HUDEP-2 (cell line): ENCODE results near the gene SLC4A9.

Experiments used
- DNase-seq, 76 experiments: peaks; one replicate each; lab custom pipeline; 2025; ENCODE audit not compliant: unreplicated experiment in 76 of 76; lab: John Stamatoyannopoulos, UW

Gene SLC4A9, protein sequence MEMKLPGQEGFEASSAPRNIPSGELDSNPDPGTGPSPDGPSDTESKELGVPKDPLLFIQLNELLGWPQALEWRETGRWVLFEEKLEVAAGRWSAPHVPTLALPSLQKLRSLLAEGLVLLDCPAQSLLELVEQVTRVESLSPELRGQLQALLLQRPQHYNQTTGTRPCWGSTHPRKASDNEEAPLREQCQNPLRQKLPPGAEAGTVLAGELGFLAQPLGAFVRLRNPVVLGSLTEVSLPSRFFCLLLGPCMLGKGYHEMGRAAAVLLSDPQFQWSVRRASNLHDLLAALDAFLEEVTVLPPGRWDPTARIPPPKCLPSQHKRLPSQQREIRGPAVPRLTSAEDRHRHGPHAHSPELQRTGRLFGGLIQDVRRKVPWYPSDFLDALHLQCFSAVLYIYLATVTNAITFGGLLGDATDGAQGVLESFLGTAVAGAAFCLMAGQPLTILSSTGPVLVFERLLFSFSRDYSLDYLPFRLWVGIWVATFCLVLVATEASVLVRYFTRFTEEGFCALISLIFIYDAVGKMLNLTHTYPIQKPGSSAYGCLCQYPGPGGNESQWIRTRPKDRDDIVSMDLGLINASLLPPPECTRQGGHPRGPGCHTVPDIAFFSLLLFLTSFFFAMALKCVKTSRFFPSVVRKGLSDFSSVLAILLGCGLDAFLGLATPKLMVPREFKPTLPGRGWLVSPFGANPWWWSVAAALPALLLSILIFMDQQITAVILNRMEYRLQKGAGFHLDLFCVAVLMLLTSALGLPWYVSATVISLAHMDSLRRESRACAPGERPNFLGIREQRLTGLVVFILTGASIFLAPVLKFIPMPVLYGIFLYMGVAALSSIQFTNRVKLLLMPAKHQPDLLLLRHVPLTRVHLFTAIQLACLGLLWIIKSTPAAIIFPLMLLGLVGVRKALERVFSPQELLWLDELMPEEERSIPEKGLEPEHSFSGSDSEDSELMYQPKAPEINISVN

DNA sequence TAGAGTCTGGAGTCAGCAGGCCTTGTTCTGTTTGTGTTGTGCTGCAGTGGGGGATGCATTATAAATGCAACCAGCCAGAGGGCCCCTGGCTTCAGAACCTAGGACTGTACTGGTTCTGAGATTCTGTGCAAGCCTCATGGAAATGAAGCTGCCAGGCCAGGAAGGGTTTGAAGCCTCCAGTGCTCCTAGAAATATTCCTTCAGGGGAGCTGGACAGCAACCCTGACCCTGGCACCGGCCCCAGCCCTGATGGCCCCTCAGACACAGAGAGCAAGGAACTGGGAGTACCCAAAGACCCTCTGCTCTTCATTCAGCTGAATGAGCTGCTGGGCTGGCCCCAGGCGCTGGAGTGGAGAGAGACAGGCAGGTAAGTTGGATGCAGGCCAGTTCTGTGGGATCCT, at the start of gene SLC4A9:
Gene SLC4A9, plus strand, starts transcription at position 94 of the 400 bp plus-strand sequence. Its CDS starts 43 bp downstream, at position 137.
- DNase-seq, result no peak

DNA sequence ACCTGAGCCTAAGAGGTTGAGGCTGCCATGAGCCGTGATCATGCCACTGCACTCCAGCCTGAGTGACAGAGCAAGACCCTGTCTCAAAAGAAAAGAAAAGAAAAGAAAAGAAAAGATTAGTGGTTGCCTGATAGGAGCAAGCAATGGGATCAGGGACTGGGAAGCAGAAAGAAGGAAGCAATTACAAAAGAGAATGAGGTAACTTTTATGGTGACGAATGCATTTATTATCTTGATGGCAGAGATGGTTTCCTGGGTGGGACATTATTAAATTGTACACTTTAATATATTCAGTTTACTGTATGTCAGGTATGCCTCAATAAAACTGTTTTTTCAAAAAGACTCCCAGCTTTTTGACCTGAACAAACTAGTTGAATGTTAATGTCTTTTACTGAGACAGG, 49.6 kb upstream of the SLC4A9 start:
- DNase-seq, result no peak

DNA sequence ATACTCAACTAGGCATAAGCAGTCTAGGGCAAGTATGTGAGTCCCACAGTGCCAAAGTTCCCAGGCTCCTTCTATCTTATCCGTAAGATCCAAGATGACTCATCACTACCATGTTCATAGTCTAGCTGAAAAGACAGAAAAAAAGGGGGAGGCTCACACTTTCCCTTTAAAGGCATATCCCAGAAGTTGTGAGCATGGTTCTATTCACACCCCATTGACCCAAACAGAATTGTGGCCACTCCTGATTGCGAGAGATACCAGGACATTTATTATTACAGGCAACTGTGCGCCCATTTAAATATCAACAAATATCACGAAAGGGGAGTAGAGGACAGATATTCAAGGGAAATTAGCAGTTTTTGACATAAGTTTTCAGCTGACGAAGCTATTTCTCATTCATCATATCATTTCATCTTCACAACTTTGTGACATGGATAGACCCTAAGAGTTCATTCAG, 49.0 kb upstream of the SLC4A9 start:
- DNase-seq, result no peak

DNA sequence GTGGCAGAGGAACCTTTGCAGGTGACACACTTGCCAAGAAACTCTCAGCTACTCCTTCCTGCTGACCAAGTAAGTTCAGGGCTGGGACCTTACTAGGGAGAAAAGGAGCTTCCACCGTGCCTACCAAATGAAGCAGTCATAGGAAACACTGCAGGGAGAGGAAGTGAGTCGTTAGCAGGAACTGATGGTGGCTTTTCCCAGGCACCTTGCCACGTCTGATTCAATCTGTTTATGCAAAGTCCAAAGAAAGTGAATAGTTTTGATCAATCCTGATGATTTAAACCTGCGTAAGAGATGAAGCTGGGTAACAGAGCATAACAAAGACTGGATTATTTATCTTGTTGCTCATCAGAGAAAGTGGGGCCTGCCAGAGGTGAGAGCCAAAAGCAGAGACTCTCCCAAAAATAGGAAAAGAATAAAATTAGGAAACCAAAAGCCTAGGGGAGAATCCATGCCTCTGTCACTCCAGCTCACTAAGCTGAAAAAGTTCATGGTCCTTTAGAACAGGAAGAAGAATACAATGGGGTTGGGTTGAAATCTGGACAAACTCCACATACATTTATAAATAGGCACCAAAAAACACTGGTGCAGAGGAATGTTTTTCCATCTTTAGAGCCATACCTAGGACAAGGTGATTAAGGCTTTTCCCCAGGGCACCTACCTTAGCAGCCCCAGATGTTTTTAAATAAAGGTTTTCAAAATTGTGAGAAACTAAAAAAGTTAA, 47.8 kb upstream of the SLC4A9 start:
- DNase-seq, result no peak

DNA sequence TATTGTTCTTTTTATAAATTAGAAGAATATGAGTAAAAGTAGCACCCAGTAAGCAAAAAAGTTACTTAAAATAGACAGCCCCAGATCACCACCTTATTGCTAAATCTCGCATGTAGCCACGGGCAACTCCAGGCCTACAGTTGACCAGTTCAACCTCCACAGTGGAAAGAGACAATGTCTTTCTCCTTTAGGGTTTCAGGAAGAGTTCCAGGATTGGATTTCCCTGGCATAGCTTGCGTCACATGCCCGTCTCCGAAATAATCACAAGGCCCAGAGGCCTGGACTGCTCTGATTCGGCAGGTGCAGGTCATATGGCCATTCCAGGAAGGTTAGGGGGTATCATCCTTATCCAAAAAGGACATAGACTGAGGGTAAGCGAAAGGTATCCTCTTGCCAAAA, 47.2 kb upstream of the SLC4A9 start:
- no peak for DNase-seq

DNA sequence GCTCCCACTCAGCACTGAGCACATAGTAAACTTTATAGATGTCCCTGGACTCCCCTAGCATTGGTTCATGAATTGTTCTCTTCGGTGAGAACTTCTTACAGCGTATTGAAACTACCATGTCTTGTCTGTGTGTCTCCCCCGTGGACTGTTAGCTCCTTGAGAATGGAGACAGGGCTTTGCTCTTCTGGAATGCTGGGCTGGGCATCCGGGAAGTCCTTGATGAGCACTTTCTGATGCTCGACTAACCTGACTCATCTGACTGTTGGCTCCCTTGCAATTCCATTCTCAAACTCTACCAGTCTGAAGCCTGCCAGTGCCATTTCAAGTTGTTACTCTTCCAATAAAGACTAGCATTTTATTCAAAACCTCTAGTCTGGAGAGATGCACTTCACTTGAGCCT, 42.1 kb upstream of the SLC4A9 start:
- no peak for DNase-seq

DNA sequence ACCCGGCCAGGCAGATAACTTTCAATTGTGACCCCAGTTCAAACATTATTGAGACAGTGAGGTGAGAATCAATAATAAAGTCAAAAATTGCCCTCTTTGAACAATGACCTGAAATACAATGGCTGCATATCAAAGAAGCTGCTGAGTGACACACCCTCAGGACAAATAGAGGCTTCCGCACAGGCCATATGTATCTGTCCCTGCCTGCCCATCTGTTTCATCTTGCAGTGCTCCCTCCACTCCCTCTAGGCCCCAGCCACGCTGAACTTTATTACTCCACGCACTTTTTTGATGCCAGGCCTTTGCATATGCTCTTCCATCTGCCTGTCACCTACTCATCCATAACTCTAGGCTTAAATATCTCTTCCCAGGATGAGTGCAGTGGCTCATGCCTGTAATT, 41.2 kb upstream of the SLC4A9 start:
- no peak for DNase-seq

DNA sequence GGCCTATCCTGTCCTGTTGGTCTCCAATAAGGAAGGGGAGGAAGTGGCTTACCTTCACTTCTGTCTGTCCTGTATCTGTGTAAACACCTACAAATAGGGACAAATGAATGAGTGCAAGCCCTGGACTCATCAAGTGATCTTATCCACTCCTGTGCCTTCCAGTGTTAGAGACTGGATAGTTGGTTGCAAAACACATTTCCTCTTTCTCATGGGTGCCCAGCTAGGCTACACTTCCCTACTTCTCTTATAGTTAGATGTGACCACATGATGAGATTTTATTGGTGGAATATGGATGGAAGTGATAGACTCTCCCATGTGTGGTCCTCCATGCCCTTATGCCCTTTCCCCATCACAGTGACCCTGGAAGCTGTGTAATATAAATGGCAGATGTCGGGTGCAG, 40.2 kb upstream of the SLC4A9 start:
- no peak for DNase-seq

DNA sequence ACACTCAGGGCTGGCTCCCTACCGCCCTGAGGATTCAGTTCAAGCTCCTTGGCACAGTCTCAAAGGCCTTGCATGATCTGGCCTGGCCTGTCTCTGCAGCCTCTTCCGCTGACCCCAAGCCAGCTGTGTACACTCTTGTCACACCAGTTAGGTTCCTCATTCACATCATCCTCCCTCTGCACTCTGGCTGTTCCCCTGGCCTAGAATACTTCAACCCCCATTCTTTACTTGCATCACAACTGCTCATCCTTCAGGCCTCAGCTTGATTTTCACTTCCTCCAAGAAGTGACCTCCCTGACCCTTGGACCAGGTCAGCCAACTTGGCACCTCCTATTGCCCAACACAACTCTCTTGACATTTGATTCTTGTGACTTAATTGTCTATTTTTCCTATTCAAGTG, 38.2 kb upstream of the SLC4A9 start:
- DNase-seq, result no peak

DNA sequence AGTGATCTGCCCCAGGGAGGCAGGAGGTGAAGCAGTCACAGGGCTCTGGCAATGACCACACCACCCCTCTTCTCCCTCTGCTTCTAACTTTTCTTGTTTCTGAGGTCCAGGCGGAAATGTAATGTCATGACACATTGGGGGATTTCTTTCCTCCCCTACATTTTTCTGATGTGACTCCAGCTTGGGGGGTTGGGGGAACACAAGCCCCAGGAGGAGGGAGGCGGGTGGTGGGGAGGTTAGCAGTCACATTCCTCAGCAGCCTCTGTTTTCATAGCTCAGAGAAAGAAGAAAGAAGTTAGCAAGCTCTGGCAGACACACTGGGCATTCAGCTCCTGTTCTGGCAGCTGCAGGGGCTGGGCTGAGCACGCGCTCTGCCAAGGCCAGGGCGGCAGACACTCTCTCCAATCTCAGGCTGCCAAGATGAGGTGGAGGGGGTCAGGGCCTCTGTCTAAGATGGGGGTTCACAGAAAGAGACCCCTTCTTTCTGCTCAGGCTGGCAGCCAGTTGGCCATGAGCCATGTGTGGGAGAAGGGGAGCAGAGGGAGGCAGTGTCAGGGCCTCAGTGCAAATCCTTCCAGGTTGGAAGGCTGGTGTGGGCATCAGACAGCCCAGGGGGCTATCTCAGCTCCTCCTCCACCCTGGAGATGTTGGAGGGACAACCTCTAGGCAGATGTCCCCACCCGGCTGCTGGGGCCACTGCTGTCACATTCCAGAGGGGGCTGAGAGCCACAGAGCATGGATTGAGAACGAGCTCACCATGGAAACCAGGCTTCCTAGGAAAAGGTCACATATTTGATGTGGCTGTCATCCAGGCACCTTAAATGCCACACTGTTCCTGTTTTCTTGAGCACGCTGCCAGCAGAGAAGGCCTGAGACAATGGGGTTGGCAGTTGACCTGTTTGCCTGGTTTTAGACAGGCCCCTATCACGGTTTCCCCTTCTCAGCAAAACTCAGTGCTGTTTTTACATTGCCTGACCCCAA, 37.0 kb upstream of the SLC4A9 start:
- DNase-seq, result no peak

DNA sequence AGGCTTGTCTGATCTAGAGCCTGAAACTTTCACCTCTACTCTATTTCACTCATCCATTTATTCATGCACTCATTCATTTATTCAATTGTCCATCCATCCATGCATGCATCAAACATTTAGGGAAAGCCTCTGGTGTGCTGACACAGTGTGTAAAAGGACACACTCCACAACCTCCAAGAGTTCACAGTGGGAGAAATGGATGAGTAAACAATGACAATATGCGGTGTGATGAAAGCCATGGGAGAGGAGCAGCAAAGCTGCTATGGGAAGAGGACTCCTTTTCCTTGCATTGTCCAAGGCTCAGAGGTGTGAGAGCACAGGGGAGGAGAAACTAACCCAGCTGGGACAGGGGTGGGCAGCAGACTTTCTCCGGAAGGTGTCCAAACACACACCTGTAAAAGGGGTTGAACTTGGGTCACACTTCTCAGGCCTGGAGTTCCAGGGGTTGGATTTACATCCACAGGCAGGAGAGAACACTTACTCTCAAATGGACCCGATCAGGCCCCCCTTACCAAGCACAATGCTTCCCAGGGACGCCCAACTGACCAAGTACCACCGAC, 35.9 kb upstream of the SLC4A9 start:
- no peak for DNase-seq

DNA sequence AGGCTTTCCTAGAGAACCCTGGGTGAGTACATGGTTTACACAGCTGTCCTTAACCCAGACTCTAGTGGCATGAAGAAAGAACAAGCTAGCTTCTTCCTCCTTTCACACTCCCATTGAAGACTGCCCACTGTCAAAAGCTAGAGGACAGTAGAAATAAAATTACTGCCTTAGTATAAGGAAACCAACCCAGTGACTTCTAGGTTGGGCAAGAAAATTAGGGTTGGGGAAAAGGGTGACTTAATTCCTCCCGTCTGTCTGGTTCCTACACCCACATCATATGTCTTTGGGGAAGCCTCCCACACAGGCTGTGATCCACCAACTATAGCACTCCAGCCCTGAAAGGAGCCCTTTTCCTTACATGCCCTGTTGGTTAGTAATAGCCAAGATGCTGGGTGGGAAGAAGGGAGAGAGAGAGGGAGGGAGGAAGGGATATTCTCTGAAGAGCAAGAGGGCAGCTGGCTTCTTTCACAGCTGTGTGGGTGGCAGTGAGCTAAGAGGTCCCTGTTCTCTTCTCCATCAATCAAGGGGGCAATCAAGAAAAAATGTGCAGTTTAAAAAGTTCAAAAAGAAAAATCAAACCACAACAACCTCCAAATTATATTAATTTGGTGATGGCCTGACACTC, 35.3 kb upstream of the SLC4A9 start:
- no peak for DNase-seq

DNA sequence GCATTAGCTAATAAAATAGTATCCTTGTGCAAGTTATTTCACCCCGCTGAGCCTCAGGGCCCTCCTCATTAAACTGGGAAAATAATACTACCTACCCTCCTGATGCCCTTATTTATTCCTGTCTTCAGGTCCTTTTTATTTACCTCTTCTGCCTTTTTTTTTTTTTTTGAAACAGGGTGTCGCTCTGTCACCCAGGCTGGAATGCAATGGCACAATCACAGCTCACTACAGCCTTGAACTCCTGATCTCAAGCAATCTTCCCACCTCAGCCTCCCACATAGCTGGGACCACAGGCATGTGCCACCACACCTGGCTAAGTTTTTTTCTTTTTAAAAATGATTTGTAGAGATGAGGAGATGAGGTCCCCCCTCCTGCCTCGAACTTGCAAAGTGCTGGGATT, 34.5 kb upstream of the SLC4A9 start:
- DNase-seq, result no peak

DNA sequence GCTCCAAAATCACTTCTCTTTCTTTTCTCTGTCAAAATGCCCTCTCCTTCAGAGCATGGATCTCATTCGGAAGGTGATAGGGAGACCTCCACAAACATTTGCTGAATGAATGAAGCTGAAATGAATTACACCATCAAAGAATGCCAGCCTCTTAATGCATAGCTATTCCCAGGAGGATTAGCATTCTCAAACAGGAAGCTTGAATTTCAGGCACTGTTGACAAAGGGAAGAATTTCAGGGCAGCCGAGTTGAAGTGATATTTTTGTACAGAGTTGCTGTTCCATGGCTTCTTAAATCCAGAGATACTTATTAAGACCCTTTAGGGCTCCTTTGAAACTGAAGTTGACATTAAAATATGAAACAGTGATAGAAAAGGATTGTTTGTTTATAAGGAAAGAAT, 32.4 kb upstream of the SLC4A9 start:
- DNase-seq, result no peak

DNA sequence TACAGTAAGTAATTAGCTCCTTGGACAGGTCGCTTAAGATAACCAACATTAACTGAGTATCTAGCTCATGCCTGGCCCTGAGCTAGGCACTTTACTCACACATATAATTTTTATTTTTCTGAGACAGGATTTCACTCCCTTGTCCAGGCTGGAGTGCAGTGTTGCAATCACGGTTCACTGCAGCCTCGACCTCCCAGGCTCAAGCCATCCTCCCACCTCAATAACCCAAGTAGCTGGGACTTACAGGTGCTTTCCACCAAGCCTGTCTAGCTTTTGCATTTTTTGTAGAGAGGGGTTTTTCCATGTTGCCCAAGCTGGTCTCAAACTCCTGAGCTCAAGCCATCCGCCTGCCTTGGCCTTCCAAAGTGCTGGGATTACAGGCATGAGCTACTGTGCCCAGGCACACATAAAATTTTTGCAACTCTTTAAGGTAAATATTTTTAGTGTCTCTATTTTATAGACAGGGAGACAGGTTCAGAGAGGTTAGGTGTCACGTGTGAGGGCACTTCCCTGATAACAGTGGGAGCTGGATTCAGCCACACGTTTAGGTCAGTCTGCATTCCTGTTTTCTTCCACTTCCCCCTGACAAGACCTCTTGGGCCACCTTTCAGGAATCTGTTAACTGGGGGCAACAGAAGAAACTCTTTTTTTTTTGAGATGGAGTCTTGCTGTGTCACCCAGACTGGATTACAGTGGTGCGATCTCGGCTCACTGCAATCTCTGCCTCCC, 31.8 kb upstream of the SLC4A9 start:
- no peak for DNase-seq

DNA sequence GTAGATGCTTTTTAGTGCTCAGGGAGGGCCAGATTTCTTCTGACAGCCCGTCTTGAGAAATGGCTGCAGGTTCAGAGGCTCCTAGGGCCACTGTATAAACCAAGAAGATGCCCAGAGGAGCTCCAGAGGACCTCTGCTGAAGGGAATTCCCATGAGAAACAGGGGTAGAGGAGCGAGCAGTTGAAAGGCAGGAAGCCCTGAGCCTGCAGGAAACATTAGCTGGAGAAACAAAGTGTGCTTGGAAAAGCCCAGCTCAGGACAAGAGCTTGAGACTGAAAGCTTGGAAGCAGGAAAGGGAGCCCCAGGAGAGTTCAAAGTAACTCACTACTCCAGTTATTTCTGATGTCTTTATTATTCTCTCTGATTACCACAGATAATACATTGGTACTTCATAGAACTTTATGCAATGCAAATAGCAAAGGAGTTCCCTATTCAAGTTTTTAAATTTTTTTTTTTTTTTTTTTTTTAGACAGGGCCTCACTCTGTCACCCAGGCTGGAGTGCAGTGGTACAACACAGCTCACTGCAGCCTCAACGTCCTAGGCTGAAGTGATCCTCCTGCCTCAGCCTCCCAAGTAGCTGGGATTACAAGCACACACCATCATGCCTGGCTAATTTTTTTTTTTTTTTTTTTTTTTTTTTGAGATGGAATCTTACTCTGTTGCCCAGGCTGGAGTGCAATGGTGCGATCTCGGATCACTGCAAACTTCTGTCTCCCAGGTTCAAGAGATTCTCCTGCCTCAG, 30.1 kb upstream of the SLC4A9 start:
- no peak for DNase-seq

DNA sequence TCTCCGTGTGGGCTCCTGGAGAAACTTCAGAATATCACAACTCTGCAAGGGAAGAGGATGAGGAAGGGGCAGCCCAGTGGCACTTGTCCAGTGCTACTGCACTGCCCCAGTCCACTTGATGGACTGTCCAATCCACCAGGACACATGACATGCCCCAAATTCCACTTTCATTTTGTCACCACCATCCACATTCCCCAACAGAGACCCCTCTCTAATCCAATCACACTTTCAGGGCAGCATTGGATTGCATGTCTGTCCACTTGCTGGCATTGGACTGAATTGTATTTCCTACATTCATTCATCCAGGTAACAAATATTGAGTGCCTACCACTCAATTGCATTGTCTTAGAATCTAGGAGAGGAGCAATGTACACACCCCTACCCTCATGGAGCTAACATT, 28.4 kb upstream of the SLC4A9 start:
- no peak for DNase-seq

DNA sequence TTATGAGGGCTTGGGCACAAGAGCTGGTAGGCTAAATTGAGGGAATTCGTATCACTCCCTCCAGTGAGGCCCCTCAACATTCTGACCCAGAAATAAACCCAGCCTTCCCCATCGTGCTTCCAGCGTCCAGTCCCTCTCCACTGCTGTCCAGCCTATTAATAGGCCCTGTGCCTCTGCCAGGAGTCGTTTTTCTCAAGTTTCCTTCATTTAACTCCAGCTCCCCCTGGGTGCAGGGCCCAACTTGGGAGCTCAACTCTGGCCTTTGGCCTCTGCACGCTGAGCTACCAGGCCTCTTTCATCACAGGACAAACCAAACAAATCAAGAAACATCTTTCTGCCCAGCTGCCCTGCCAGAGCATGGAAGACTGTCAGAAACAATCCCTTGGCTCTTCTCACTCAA, 23.6 kb upstream of the SLC4A9 start:
- no peak for DNase-seq
